SK-N-MC (cell line): ENCODE measurements around the gene BOLA2B.

Source experiments
- EZH2 ChIP-seq: fragments of 200-600 bp; sonication (generic); IDR thresholded peaks from one replicate; pipeline ENCODE4 v1.6.1; 2017; ENCODE audit warnings: antibody characterized with exemption
- FOXP2 ChIP-seq: optimal IDR thresholded peaks from 2 replicates; pipeline ENCODE3; 2011; ENCODE audit warnings: mild to moderate bottlenecking, moderate library complexity; ENCODE audit not compliant: insufficient read depth; ENCODE audit errors: extremely low read length, control extremely low read depth
- POLR2AphosphoS5 ChIP-seq: IDR thresholded peaks from 2 replicates; pipeline ENCODE4 v1.6.1; 2012; ENCODE audit warnings: mild to moderate bottlenecking, low read depth, low read length, borderline replicate concordance

GRCh38 chr16:30152517-30152916 is 40.9 kb downstream of the BOLA2B start:
- TF ChIP-seq EZH2 (no peak), POLR2AphosphoS5 (no peak), FOXP2 (no peak)
